GM23338 (cell line): Measurements from ENCODE around the gene FARS2. TPM values are rescaled to one million over a fixed set of nuclear protein-coding genes. Genes with fewer than 3 reads are reported as not detected.

Experiments
- ATAC-seq: fragments of 200-7000 bp; cut with Tn5 transposase; 3 replicates; pipeline ENCODE4 v1.9.1; 2020
- DNase-seq: peaks from one replicate; pipeline ENCODE4 v3.0.0-alpha.2; 2015; ENCODE audit warnings: low spot score
- H2AFZ ChIP-seq: fragments of 200-600 bp; sonication (generic); 2 replicates; pipeline ENCODE4 v1.8.0; 2016; ENCODE audit warnings: antibody characterized with exemption, mild to moderate bottlenecking, moderate library complexity
- H3F3A ChIP-seq: fragments of 200-600 bp; sonication (generic); replicated peaks from 2 replicates; pipeline ENCODE4 v1.8.0; 2017; ENCODE audit warnings: antibody characterized with exemption, mixed run types, low read depth
- H3K27ac ChIP-seq: fragments of 200-600 bp; sonication (generic); 2 replicates; pipeline ENCODE4 v1.6.1; 2016; ENCODE audit warnings: low read depth
- H3K27me3 ChIP-seq: fragments of 200-600 bp; sonication (generic); 2 replicates; pipeline ENCODE4 v1.8.0; 2016; ENCODE audit warnings: mild to moderate bottlenecking, mixed run types, moderate library complexity; ENCODE audit not compliant: insufficient read depth
- H3K36me3 ChIP-seq: fragments of 200-600 bp; sonication (generic); 2 replicates; pipeline ENCODE4 v1.8.0; 2016; ENCODE audit warnings: mild to moderate bottlenecking; ENCODE audit not compliant: insufficient read depth
- H3K4me1 ChIP-seq: fragments of 200-600 bp; sonication (generic); 2 replicates; pipeline ENCODE4 v1.8.0; 2016; ENCODE audit warnings: mild to moderate bottlenecking, moderate library complexity; ENCODE audit not compliant: insufficient read depth
- H3K4me2 ChIP-seq: fragments of 200-600 bp; sonication (generic); 2 replicates; pipeline ENCODE4 v1.7.1; 2017; ENCODE audit warnings: mixed run types
- H3K4me3 ChIP-seq: fragments of 200-600 bp; sonication (generic); 2 replicates; pipeline ENCODE4 v1.6.1; 2016; ENCODE audit warnings: mixed run types
- H3K79me2 ChIP-seq: fragments of 200-600 bp; sonication (generic); replicated peaks from 2 replicates; pipeline ENCODE4 v1.8.0; 2017; ENCODE audit warnings: mild to moderate bottlenecking; ENCODE audit not compliant: insufficient read depth
- H3K9me2 ChIP-seq: fragments of 200-600 bp; sonication (generic); 2 replicates; pipeline ENCODE4 v1.8.0; 2017; ENCODE audit not compliant: insufficient read depth
- H4K20me1 ChIP-seq: fragments of 200-600 bp; sonication (generic); replicated peaks from 2 replicates; pipeline ENCODE4 v1.8.0; 2017; ENCODE audit warnings: mild to moderate bottlenecking; ENCODE audit not compliant: insufficient read depth
- H3K27ac Mint-ChIP-seq: 2 replicates; pipeline ENCODE4 v1.8.0; 2020; ENCODE audit warnings: inconsistent platforms, mild to moderate bottlenecking, moderate library complexity, mixed read lengths
- H3K27me3 Mint-ChIP-seq: 3 replicates; pipeline ENCODE4 v1.8.0; 2022; ENCODE audit warnings: low read depth, mild to moderate bottlenecking, moderate library complexity, mixed read lengths, inconsistent platforms; ENCODE audit not compliant: insufficient read depth, poor library complexity
- H3K36me3 Mint-ChIP-seq: 3 replicates; pipeline ENCODE4 v1.8.0; 2021; ENCODE audit warnings: low read depth, mild to moderate bottlenecking, inconsistent platforms, moderate library complexity, mixed read lengths
- H3K4me1 Mint-ChIP-seq: 3 replicates; pipeline ENCODE4 v1.8.0; 2020; ENCODE audit warnings: mild to moderate bottlenecking, inconsistent platforms, mixed read lengths
- H3K4me3 Mint-ChIP-seq: 3 replicates; pipeline ENCODE4 v1.8.0; 2021; ENCODE audit warnings: moderate library complexity, mild to moderate bottlenecking, inconsistent platforms, mixed read lengths
- H3K9me3 Mint-ChIP-seq: 3 replicates; pipeline ENCODE4 v1.8.0; 2020; ENCODE audit warnings: moderate library complexity, mild to moderate bottlenecking, inconsistent platforms, mixed read lengths
- ETS1 ChIP-seq: IDR thresholded peaks from 2 replicates; pipeline ENCODE4 v1.6.1; 2016; ENCODE audit warnings: antibody characterized with exemption
- JUNB ChIP-seq: IDR thresholded peaks from one replicate; pipeline ENCODE4 v1.6.1; 2016; ENCODE audit warnings: antibody characterized with exemption; ENCODE audit not compliant: unreplicated experiment
- NANOG ChIP-seq: IDR thresholded peaks from 2 replicates; pipeline ENCODE4 v1.6.1; 2016; ENCODE audit warnings: antibody characterized with exemption, borderline replicate concordance
- ZNF462 ChIP-seq: fragments of 250-450 bp; sonication (Bioruptor Pico); IDR thresholded peaks from 2 replicates; pipeline ENCODE4 v1.5.0; 2020; ENCODE audit warnings: mild to moderate bottlenecking, moderate library complexity
- polyA plus RNA-seq: library from polyadenylated mRNA; unstranded; fragments of >200 nt; fragmentation: Nextera tagmentation; extraction: Ambion mirVana; gene quantifications from 2 replicates; pipeline ENCODE4 v1.2.1, GENCODE V29; 2016
- total RNA-seq: library from RNA; depleted of rRNA; stranded (reverse); fragments of >200 nt; shearing (Covaris generic); gene quantifications from 2 replicates; pipeline ENCODE4 v1.2.3, GENCODE V29; 2014
- TF ChIP-seq, protein P1 (sequence below): IDR thresholded peaks from one replicate; pipeline ENCODE4 v1.6.1; 2018; ENCODE audit warnings: antibody characterized with exemption; ENCODE audit not compliant: unreplicated experiment

Gene FARS2
- total and polyA plus RNA-seq, 2 experiments from 2014 or later = 7.6 to 19.0 TPM

DNA sequence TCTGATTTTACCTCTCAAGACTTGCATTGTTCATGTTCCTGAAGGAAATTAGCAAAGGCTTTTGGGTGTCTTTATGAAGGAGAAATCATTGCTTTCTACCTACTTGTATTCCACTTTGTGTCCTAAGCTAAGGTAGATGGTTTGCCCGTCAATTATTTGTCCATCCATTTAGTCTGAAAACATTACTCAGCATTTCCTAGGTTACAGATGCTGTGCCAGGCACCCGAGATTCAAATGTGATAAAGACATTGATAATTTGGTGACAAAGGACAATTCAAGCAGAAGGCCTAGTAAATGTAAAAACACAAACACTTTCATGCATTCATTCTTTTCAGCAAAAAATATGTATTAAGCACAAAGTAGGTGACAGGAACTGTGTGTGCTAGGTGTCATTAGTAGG, 251.1 kb downstream of the FARS2 start (continued):
- TF ChIP-seq ZNF462 (CRISPR knock-in tag) (no peak), ETS1 (no peak)

- peaks cover 28% of the 10 kb centered on the region for H3K4me1 Mint-ChIP-seq
Observed at GRCh38 chr6:5513408-5513807, 252.1 kb downstream of the FARS2 start.

More at GRCh38 chr6:5513408-5513807, 252.1 kb downstream of the FARS2 start:
- no peak overlapping the region for H3K4me3 Mint-ChIP-seq
- Histone ChIP-seq H3K4me1 (no peaks in the 10 kb centered on the region), H3K79me2 (no peaks in the 10 kb centered on the region), H3K4me3 (no peak overlapping the region), H4K20me1 (no peaks in the 10 kb centered on the region), H3K36me3 (no peaks in the 10 kb centered on the region), H2AFZ (no peak overlapping the region), H3K9me2 (no peaks in the 10 kb centered on the region), H3F3A (no peaks in the 10 kb centered on the region), H3K4me2 (no peak overlapping the region), H3K27me3 (no peaks in the 10 kb centered on the region), H3K27ac (no peak overlapping the region)
- TF ChIP-seq, protein P1, sequence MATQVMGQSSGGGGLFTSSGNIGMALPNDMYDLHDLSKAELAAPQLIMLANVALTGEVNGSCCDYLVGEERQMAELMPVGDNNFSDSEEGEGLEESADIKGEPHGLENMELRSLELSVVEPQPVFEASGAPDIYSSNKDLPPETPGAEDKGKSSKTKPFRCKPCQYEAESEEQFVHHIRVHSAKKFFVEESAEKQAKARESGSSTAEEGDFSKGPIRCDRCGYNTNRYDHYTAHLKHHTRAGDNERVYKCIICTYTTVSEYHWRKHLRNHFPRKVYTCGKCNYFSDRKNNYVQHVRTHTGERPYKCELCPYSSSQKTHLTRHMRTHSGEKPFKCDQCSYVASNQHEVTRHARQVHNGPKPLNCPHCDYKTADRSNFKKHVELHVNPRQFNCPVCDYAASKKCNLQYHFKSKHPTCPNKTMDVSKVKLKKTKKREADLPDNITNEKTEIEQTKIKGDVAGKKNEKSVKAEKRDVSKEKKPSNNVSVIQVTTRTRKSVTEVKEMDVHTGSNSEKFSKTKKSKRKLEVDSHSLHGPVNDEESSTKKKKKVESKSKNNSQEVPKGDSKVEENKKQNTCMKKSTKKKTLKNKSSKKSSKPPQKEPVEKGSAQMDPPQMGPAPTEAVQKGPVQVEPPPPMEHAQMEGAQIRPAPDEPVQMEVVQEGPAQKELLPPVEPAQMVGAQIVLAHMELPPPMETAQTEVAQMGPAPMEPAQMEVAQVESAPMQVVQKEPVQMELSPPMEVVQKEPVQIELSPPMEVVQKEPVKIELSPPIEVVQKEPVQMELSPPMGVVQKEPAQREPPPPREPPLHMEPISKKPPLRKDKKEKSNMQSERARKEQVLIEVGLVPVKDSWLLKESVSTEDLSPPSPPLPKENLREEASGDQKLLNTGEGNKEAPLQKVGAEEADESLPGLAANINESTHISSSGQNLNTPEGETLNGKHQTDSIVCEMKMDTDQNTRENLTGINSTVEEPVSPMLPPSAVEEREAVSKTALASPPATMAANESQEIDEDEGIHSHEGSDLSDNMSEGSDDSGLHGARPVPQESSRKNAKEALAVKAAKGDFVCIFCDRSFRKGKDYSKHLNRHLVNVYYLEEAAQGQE = no peak
- no peak for TF ChIP-seq NANOG
- TF ChIP-seq JUNB = no peak
- ATAC-seq (no peak), DNase-seq (no peak)
- no peaks in the 10 kb centered on the region for H3K9me3 Mint-ChIP-seq
- H3K27me3 Mint-ChIP-seq = peaks cover 2% of the 10 kb centered on the region
- peak overlapping the region; percentile 14; the same call in 1 of the 2 replicates for H3K27ac Mint-ChIP-seq
- no peaks in the 10 kb centered on the region for H3K36me3 Mint-ChIP-seq
